ENCODE measurements around the gene PEAK1.

Gene PEAK1

GRCh38 chr15:77076323-77076915 lies 343.5 kb downstream of the PEAK1 start:
- DNase-seq (ENCODE audit: low read depth): no peak
- TF ChIP-seq CTCF (IDR thresholded peaks at IDR 0.05; ENCODE audit: control insufficient read depth, insufficient read depth, low read depth, low read length, missing control alignments): no peak
- no peak overlapping the region for H3K4me3 ChIP-seq (ENCODE audit: control insufficient read depth, low read depth, low read length)

- TF ChIP-seq CTCF (IDR thresholded peaks at IDR 0.05; ENCODE audit: control insufficient read depth, insufficient read depth, low read depth, low read length, missing control alignments): peak; percentile 8
- no peak for DNase-seq (ENCODE audit: low read depth)
- no peak overlapping the region for H3K4me3 ChIP-seq (ENCODE audit: control insufficient read depth, low read depth, low read length)
Measured at GRCh38 chr15:77075528-77075927, 344.4 kb downstream of the PEAK1 start.

- no peak for DNase-seq (ENCODE audit: low read depth)
- no peak overlapping the region for H3K4me3 ChIP-seq (ENCODE audit: control insufficient read depth, low read depth, low read length)
- TF ChIP-seq CTCF (IDR thresholded peaks at IDR 0.05; ENCODE audit: control insufficient read depth, insufficient read depth, low read depth, low read length, missing control alignments): no peak
Measured at GRCh38 chr15:77074350-77074749, 345.6 kb downstream of the PEAK1 start.

GRCh38 chr15:77071305-77072223 lies 348.3 kb downstream of the PEAK1 start:
- DNase-seq (ENCODE audit: low read depth): no peak
- TF ChIP-seq CTCF (IDR thresholded peaks at IDR 0.05; ENCODE audit: control insufficient read depth, insufficient read depth, low read depth, low read length, missing control alignments): no peak
- H3K4me3 ChIP-seq (ENCODE audit: control insufficient read depth, low read depth, low read length): 0 out of 2 replicates have a peak overlapping the region, but pooled peaks have one; percentile 76

- no peak for DNase-seq (ENCODE audit: low read depth)
- no peak for TF ChIP-seq CTCF (IDR thresholded peaks at IDR 0.05; ENCODE audit: control insufficient read depth, insufficient read depth, low read depth, low read length, missing control alignments)
Measured at GRCh38 chr15:77070495-77071304, 349.2 kb downstream of the PEAK1 start, which contains the start of gene TSPAN3. Gene TSPAN3, minus strand, starts transcription at chr15:77071109. Its CDS starts 155 bp downstream, at chr15:77070954.

GRCh38 chr15:77070180-77070494 lies 349.8 kb downstream of the PEAK1 start:
- DNase-seq (ENCODE audit: low read depth): no peak
- peak overlapping the region; percentile 76 for H3K4me3 ChIP-seq (ENCODE audit: control insufficient read depth, low read depth, low read length)
- TF ChIP-seq CTCF (IDR thresholded peaks at IDR 0.05; ENCODE audit: control insufficient read depth, insufficient read depth, low read depth, low read length, missing control alignments): no peak

More at GRCh38 chr15:77070495-77071304, 349.2 kb downstream of the PEAK1 start, which contains the start of gene TSPAN3:
- peak within 1 kb of the TSS; percentile 76 for H3K4me3 ChIP-seq (ENCODE audit: control insufficient read depth, low read depth, low read length)

All from AG09309 (cell line).